Activated CD4-positive, alpha-beta memory T cell treated with anti-CD3 and anti-CD28 coated beads for 36 hours (primary cell): ENCODE data around the gene DDN. TPM values are rescaled to one million over a fixed set of nuclear protein-coding genes. Genes with fewer than 3 reads are reported as not detected.

Experiments
- total RNA-seq, 2 experiments: library from RNA; stranded (reverse); gene quantifications; one replicate each; pipeline ENCODE4 v1.2.3, GENCODE V29; 2021

Gene DDN
- total RNA-seq, 2 experiments from 2014 or later: 0.22 to 0.26 TPM

Other genes starting within 250 kb of the DDN start
- gene ADCY6, start 210.3 kb downstream of the DDN start, total RNA-seq: under 1 TPM; 0.15 to 0.21 TPM
- 10 to 100 TPM; 18.3 to 19.0 TPM for gene CACNB3, start 180.9 kb downstream of the DDN start, total RNA-seq
- 100 to 1,000 TPM; 119 to 121 TPM for gene DDX23, start 147.2 kb downstream of the DDN start, total RNA-seq
- 1 to 10 TPM; 2.4 to 3.5 TPM for gene RND1, start 133.5 kb downstream of the DDN start, total RNA-seq
- gene FKBP11, start 73.9 kb downstream of the DDN start, total RNA-seq: 10 to 100 TPM; 82.0 to 89.0 TPM
- gene ARF3, start 41.9 kb downstream of the DDN start, total RNA-seq: 100 to 1,000 TPM; 110 to 121 TPM
- under 1 TPM; 0.10 to 0.21 TPM for gene WNT10B, start 27.6 kb downstream of the DDN start, total RNA-seq
- gene WNT1, start 21.1 kb downstream of the DDN start, total RNA-seq: not detected
- gene PRKAG1, start 19.4 kb upstream of the DDN start, total RNA-seq: 10 to 100 TPM; 52.0 to 55.8 TPM
- gene KMT2D, start 61.4 kb upstream of the DDN start, total RNA-seq: 10 to 100 TPM; 47.9 to 49.0 TPM
- gene RHEBL1, start 70.6 kb upstream of the DDN start, total RNA-seq: 10 to 100 TPM; 15.6 to 16.1 TPM
- gene DHH, start 95.4 kb upstream of the DDN start, total RNA-seq: not detected
- 10 to 100 TPM; 55.0 to 59.1 TPM for gene LMBR1L, start 111.5 kb upstream of the DDN start, total RNA-seq
- gene TUBA1B, start 132.0 kb upstream of the DDN start, total RNA-seq: 1,000 to 10,000 TPM; 2,573 to 2,575 TPM
- 10 to 100 TPM; 86.4 to 88.7 TPM for gene TUBA1A, start 189.7 kb upstream of the DDN start, total RNA-seq